GM12878 (cell line): ENCODE measurements around the gene DNMBP. TPM values are rescaled to one million over a fixed set of nuclear protein-coding genes. Genes with fewer than 3 reads are reported as not detected.

Source experiments
- ATAC-seq: fragments of 200-7000 bp; cut with Tn5 transposase; 3 replicates; pipeline ENCODE4 v1.9.1; 2020; ENCODE audit warnings: mild to moderate bottlenecking, moderate library complexity
- BruUV-seq: library from RNA; stranded (reverse); fragments of 400-500 nt; replicated peaks from 2 replicates; lab custom pipeline; 2021; lab: Mats Ljungman, UMichigan
- CTCF ChIA-PET: fragments of 300-600 bp; sonication (Branson Sonifier 250); formaldehyde crosslinking; extraction: SDS; loops from one replicate; lab custom pipeline; 2021; ENCODE audit warnings: inconsistent platforms; lab: Yijun Ruan, JAX
- POLR2A ChIA-PET: fragments of 350-600 bp; formaldehyde crosslinking; extraction: SDS; loops from one replicate; lab custom pipeline; 2021; ENCODE audit warnings: inconsistent platforms; lab: Charles Lee
- RAD21 ChIA-PET: fragments of 300-600 bp; sonication (Branson Sonifier 250); formaldehyde crosslinking; loops from one replicate; lab custom pipeline; 2023; ENCODE audit warnings: antibody characterized with exemption; ENCODE audit not compliant: unreplicated experiment; lab: Charles Lee
- SMC1A ChIA-PET: fragments of 300-600 bp; sonication (Branson Sonifier 250); formaldehyde crosslinking; loops from one replicate; lab custom pipeline; 2023; ENCODE audit not compliant: unreplicated experiment, uncharacterized antibody; lab: Charles Lee
- DNase-seq: peaks from one replicate; pipeline ENCODE4 v3.0.0-alpha.2; 2011; ENCODE audit warnings: low read depth, low spot score
- FAIRE-seq: peaks from 3 replicates; lab custom pipeline; 2011; peaks lifted over from hg19 to GRCh38; lab: Jason Lieb, UNC
- H2AFZ ChIP-seq: 2 replicates; pipeline ENCODE4 v1.6.0; 2011; ENCODE audit warnings: low read depth, low read length, control low read depth; ENCODE audit not compliant: control insufficient read depth
- H3K27ac ChIP-seq: 2 replicates; pipeline ENCODE4 v1.5.1; 2011; ENCODE audit warnings: control low read depth; ENCODE audit not compliant: control insufficient read depth, insufficient read depth
- H3K27me3 ChIP-seq, 2 experiments: replicated peaks in 1 of 2; 2 replicates each; pipeline versions ENCODE4 v1.6.0 to v1.6.1; 2011; ENCODE audit warnings: low read length in 1 of 2; ENCODE audit not compliant: control insufficient read depth in 2 of 2, insufficient read depth in 2 of 2
- H3K36me3 ChIP-seq, 2 experiments: 2 replicates each; pipeline ENCODE4 v1.5.1; 2011; ENCODE audit warnings: low read length in 1 of 2; ENCODE audit not compliant: control insufficient read depth in 2 of 2, insufficient read depth in 2 of 2
- H3K4me1 ChIP-seq: 2 replicates; pipeline ENCODE4 v1.6.1; 2011; ENCODE audit warnings: mild to moderate bottlenecking, low read length, moderate library complexity, mixed read lengths; ENCODE audit not compliant: control insufficient read depth, insufficient read depth
- H3K4me2 ChIP-seq: 2 replicates; pipeline ENCODE4 v1.6.0; 2011; ENCODE audit warnings: control low read depth; ENCODE audit not compliant: control insufficient read depth, insufficient read depth
- H3K4me3 ChIP-seq: fragments of 200-600 bp; sonication (generic); 2 replicates; pipeline ENCODE4 v1.5.1; 2016
- H3K79me2 ChIP-seq: 2 replicates; pipeline ENCODE4 v1.6.0; 2011; ENCODE audit warnings: low read length; ENCODE audit not compliant: control insufficient read depth, insufficient read depth
- H3K9ac ChIP-seq: 2 replicates; pipeline ENCODE4 v1.8.0; 2011; ENCODE audit warnings: low read length, control low read depth, mixed read lengths; ENCODE audit not compliant: control insufficient read depth, insufficient read depth
- H3K9me3 ChIP-seq: replicated peaks from 3 replicates; pipeline ENCODE4 v1.5.1; 2011; ENCODE audit warnings: mild to moderate bottlenecking, low read length; ENCODE audit not compliant: control insufficient read depth, insufficient read depth
- H4K20me1 ChIP-seq: 2 replicates; pipeline ENCODE4 v1.6.0; 2011; ENCODE audit not compliant: control insufficient read depth, insufficient read depth
- BHLHE40 ChIP-seq, 2 experiments: fragments of 450-650 bp in 1 of 2; IDR thresholded peaks; 2 replicates each; pipeline ENCODE4 v1.6.1; 2011 to 2017; ENCODE audit warnings: low read depth in 2 of 2, borderline replicate concordance in 1 of 2, improper control_type of control experiment in 1 of 2, low read length in 1 of 2, mild to moderate bottlenecking in 1 of 2
- IKZF1 ChIP-seq: fragments of 450-650 bp; conservative IDR thresholded peaks from 2 replicates; pipeline ENCODE4 v1.6.1; 2017; ENCODE audit warnings: antibody characterized with exemption, mild to moderate bottlenecking
- MTA2 ChIP-seq: fragments of 450-650 bp; IDR thresholded peaks from 2 replicates; pipeline ENCODE4 v1.6.1; 2016; ENCODE audit warnings: low read depth, mild to moderate bottlenecking, moderate library complexity
- POLR2AphosphoS5 ChIP-seq: IDR thresholded peaks from 2 replicates; pipeline ENCODE4 v1.6.1; 2011; ENCODE audit warnings: mild to moderate bottlenecking, low read length, inconsistent platforms
- PRDM15 ChIP-seq: fragments of 450-650 bp; formaldehyde crosslinking; IDR thresholded peaks from 2 replicates; pipeline ENCODE4 v1.4.0; 2020; ENCODE audit warnings: mild to moderate bottlenecking, moderate library complexity
- WGBS: methylation state at CpG from one replicate; pipeline ENCODE4 v1.1.6; 2016; ENCODE audit warnings: low lambda C conversion rate; ENCODE audit not compliant: insufficient replicate concordance, insufficient coverage; ENCODE audit errors: missing lambda C conversion rate; 5-methylcytosine and 5-hydroxymethylcytosine counted together
- in situ Hi-C: fragments of 300-500 bp; cut with MboI; formaldehyde crosslinking; loops from 9 replicates; pipeline ENCODE4 v1.14.3; 2018; ENCODE audit warnings: mixed read lengths
- intact Hi-C: fragments of 100-400 bp; cut with micrococcal nuclease; formaldehyde crosslinking; loops from one replicate; pipeline ENCODE4 v1.14.2; 2022; ENCODE audit not compliant: unreplicated experiment
- polyA plus RNA-seq, 11 experiments: library from polyadenylated mRNA; depleted of rRNA in 4 of 11; unstranded in 6 of 11; stranded (reverse) in 5 of 11; fragments of >200 nt; fragmentation: Nextera tagmentation in 4 of 11; fragmentation: Illumina TruSeq in 1 of 11; extraction: Ambion mirVana in 4 of 11; extraction: Trizol in 1 of 11; gene quantifications; 1 replicate in 1 of 11; 2 replicates in 10 of 11; pipeline versions ENCODE4 v1.2.1 to v1.2.3, GENCODE V29; 2011 to 2016; ENCODE audit warnings: inconsistent platforms in 2 of 11, missing spikeins in 2 of 11, low read depth in 1 of 11
- total RNA-seq, 4 experiments: library from RNA; depleted of rRNA in 3 of 4; stranded (reverse); fragments of >200 nt in 3 of 4; fragmentation: Illumina TruSeq in 1 of 4; extraction: Trizol in 1 of 4; gene quantifications; 2 replicates each; pipeline versions ENCODE4 v1.2.1 to v1.2.3, GENCODE V29; 2013 to 2021
- TF ChIP-seq, protein P1 (sequence below): fragments of 450-650 bp; formaldehyde crosslinking; IDR thresholded peaks from 2 replicates; pipeline ENCODE4 v1.5.0; 2022; ENCODE audit warnings: mild to moderate bottlenecking, missing genetic modification characterization

Gene DNMBP
- total and polyA plus RNA-seq, 10 of the 15 experiments (the other 5 are each of a cell fraction or from before 2014, with no cell fraction given), result 7.1 to 45.0 (median 22.0) TPM

DNA sequence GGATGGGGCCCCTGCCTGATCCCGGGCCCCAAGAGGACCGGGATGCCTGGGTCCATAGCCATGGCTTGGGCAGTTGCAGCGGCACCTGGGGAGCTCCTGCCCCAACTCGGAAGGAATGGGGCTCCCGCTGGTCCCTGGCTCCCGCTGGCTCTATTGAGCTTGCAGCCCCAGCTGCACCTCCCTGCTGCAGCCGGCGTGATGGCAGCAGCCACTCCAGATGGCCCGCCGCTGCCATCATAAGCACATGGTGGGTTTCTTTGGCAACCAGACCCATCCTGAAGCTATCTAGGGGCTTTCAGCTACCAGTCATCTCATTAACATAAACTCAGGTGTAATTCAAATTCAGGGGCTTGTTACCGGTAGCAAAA is 11.1 kb upstream of the DNMBP start:
- RAD21 ChIA-PET, result interaction anchor here (0.7 to 2.5 kb wide), 14 partner anchors 8 to 175 kb away, joined by 3 to 17 read pairs (median 7); partner anchors contain the start of gene DNMBP
- SMC1A ChIA-PET, result interaction anchor here (0.9 to 6.3 kb wide), 13 partner anchors 9 to 175 kb away, joined by 3 to 54 read pairs (median 10); partner anchors contain the start of gene DNMBP
- peak; percentile 35 for ATAC-seq
- FAIRE-seq, result no peak
- WGBS, result 43% methylated on average over 11 of the region's 11 CpGs
- H3K79me2 ChIP-seq, result no peaks in the 10 kb centered on the region
- peak overlapping the region; percentile 65 for H2AFZ ChIP-seq
- intact Hi-C loops, result no loop called here
- 0 out of 2 replicates have a peak, but pooled peaks have one; percentile 2 for TF ChIP-seq MTA2
- TF ChIP-seq BHLHE40 (IDR thresholded peaks at IDR 0.05; ENCODE audit: borderline replicate concordance in 1 of 2, low read depth in 2 of 2, low read length in 1 of 2), result 0 out of 4 replicates have a peak, but pooled peaks of 1 of the 2 experiments have one; percentile 1
- peak; percentile 43; the same call in 1 of the 2 replicates for TF ChIP-seq IKZF1
- TF ChIP-seq, protein P1, sequence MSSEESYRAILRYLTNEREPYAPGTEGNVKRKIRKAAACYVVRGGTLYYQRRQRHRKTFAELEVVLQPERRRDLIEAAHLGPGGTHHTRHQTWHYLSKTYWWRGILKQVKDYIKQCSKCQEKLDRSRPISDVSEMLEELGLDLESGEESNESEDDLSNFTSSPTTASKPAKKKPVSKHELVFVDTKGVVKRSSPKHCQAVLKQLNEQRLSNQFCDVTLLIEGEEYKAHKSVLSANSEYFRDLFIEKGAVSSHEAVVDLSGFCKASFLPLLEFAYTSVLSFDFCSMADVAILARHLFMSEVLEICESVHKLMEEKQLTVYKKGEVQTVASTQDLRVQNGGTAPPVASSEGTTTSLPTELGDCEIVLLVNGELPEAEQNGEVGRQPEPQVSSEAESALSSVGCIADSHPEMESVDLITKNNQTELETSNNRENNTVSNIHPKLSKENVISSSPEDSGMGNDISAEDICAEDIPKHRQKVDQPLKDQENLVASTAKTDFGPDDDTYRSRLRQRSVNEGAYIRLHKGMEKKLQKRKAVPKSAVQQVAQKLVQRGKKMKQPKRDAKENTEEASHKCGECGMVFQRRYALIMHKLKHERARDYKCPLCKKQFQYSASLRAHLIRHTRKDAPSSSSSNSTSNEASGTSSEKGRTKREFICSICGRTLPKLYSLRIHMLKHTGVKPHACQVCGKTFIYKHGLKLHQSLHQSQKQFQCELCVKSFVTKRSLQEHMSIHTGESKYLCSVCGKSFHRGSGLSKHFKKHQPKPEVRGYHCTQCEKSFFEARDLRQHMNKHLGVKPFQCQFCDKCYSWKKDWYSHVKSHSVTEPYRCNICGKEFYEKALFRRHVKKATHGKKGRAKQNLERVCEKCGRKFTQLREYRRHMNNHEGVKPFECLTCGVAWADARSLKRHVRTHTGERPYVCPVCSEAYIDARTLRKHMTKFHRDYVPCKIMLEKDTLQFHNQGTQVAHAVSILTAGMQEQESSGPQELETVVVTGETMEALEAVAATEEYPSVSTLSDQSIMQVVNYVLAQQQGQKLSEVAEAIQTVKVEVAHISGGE (CRISPR knock-in tag), result no peak
- peak; percentile 7; the same call in 1 of the 2 replicates for TF ChIP-seq POLR2AphosphoS5
- no peak for TF ChIP-seq PRDM15 (CRISPR knock-in tag)
- TF ChIP-seq, all 136 proteins: peak for 4
- H4K20me1 ChIP-seq, result no peaks in the 10 kb centered on the region
- in situ Hi-C loops, result no loop called here
- peak overlapping the region; percentile 94 for H3K27ac ChIP-seq
- H3K4me2 ChIP-seq, result peak overlapping the region; percentile 82
- H3K4me1 ChIP-seq, result peaks cover 26% of the 10 kb centered on the region
- H3K27me3 ChIP-seq, result no peaks in the 10 kb centered on the region
- ChIA-PET CTCF (interaction anchor here (1.0 to 3.0 kb wide), 16 partner anchors 10 to 175 kb away, joined by 3 to 33 read pairs (median 4); partner anchors contain the start of gene DNMBP), POLR2A (interaction anchor here (0.8 to 1.7 kb wide), 8 partner anchors 11 to 98 kb away, joined by 3 to 6 read pairs (median 4); no protein-coding TSS in a partner anchor)
- peak overlapping the region; percentile 66 for H3K9ac ChIP-seq
- no peak for DNase-seq
- no peaks in the 10 kb centered on the region; the same call in 2 of the 3 replicates for H3K9me3 ChIP-seq
- H3K4me3 ChIP-seq, result peak overlapping the region; percentile 41; the same call in 1 of the 2 replicates
- no TSS peak for BruUV-seq
- no peaks in the 10 kb centered on the region for H3K36me3 ChIP-seq
